B cell (primary cell): ENCODE measurements around the gene CD36. TPM values are rescaled to one million over a fixed set of nuclear protein-coding genes. Genes with fewer than 3 reads are reported as not detected.

Experiments
- ATAC-seq: fragments of 200-7000 bp; cut with Tn5 transposase; one replicate; pipeline ENCODE4 v1.10.0; 2021; ENCODE audit warnings: low read depth, mild to moderate bottlenecking, moderate number of reproducible peaks, moderate library complexity
- CTCF ChIA-PET: fragments of 350-600 bp; sonication (Branson Sonifier 250); formaldehyde crosslinking; loops from one replicate; lab custom pipeline; 2021; ENCODE audit warnings: antibody characterized with exemption, inconsistent platforms; lab: Charles Lee
- POLR2A ChIA-PET: fragments of 350-600 bp; sonication (Branson Sonifier 250); formaldehyde crosslinking; loops from one replicate; lab custom pipeline; 2021; ENCODE audit warnings: antibody characterized with exemption; lab: Charles Lee
- DNase-seq: peaks from one replicate; pipeline ENCODE4 v3.0.0; 2013
- H2AFZ ChIP-seq: 2 replicates; pipeline ENCODE4 v1.6.1; 2012; ENCODE audit warnings: mild to moderate bottlenecking, low read depth, low read length; ENCODE audit not compliant: insufficient read depth, poor library complexity, severe bottlenecking
- H3K27ac ChIP-seq, 2 donors: 1 replicate in 1 of 2; 2 replicates in 1 of 2; pipeline ENCODE4 v1.5.1; 2012 to 2013; ENCODE audit warnings: low read length in 2 of 2, mild to moderate bottlenecking in 2 of 2, moderate library complexity in 1 of 2
- H3K27me3 ChIP-seq, 4 experiments: fragments of 200-600 bp in 1 of 4; sonication (generic) in 1 of 4; replicated peaks in 1 of 4; 1 replicate in 2 of 4; 2 replicates in 2 of 4; pipeline versions ENCODE4 v1.6.1 to v1.7.0; 2013 to 2016; ENCODE audit warnings: low read length in 3 of 4, mild to moderate bottlenecking in 2 of 4, mixed read lengths in 1 of 4, moderate library complexity in 1 of 4; ENCODE audit not compliant: insufficient read depth in 4 of 4, control insufficient read depth in 3 of 4; ENCODE audit errors: control extremely low read depth in 1 of 4
- H3K36me3 ChIP-seq, 2 experiments: replicated peaks in 1 of 2; 1 replicate in 1 of 2; 2 replicates in 1 of 2; pipeline versions ENCODE4 v1.6.1 to v1.7.1; 2013; ENCODE audit warnings: low read length in 1 of 2; ENCODE audit not compliant: insufficient read depth in 2 of 2, control insufficient read depth in 1 of 2; ENCODE audit errors: control extremely low read depth in 1 of 2, extremely low read depth in 1 of 2
- H3K4me1 ChIP-seq, 2 donors: fragments of 200-600 bp in 1 of 2; sonication (generic) in 1 of 2; 1 replicate in 1 of 2; 2 replicates in 1 of 2; pipeline versions ENCODE4 v1.5.1 to v1.6.1; 2013 to 2017; ENCODE audit warnings: low read length in 2 of 2; ENCODE audit not compliant: control insufficient read depth in 2 of 2, insufficient read depth in 2 of 2
- H3K4me2 ChIP-seq: replicated peaks from 2 replicates; pipeline ENCODE3; 2012; ENCODE audit warnings: mild to moderate bottlenecking, low read depth, low read length; ENCODE audit not compliant: poor library complexity, severe bottlenecking
- H3K4me3 ChIP-seq, 5 experiments: fragments of 200-600 bp in 1 of 5; sonication (generic) in 1 of 5; 1 replicate in 3 of 5; 2 replicates in 2 of 5; pipeline versions ENCODE4 v1.5.1 to v1.7.0; 2011 to 2016; ENCODE audit warnings: low read length in 4 of 5, mild to moderate bottlenecking in 4 of 5, low read depth in 2 of 5, control low read depth in 1 of 5, moderate library complexity in 1 of 5; ENCODE audit not compliant: insufficient read depth in 1 of 5; ENCODE audit errors: control extremely low read depth in 1 of 5, extremely low read depth in 1 of 5
- H3K79me2 ChIP-seq: fragments of 200-600 bp; sonication (generic); one replicate; pipeline ENCODE4 v1.6.0; 2016; ENCODE audit warnings: low read length; ENCODE audit not compliant: control insufficient read depth, insufficient read depth
- H3K9ac ChIP-seq: fragments of 200-600 bp; sonication (generic); 2 replicates; pipeline ENCODE4 v1.6.1; 2017; ENCODE audit warnings: mild to moderate bottlenecking, low read length, moderate library complexity
- H3K9me3 ChIP-seq, 3 donors: one replicate each; pipeline versions ENCODE4 v1.6.1 to v1.7.1; 2013; ENCODE audit warnings: low read length in 2 of 3; ENCODE audit not compliant: control insufficient read depth in 2 of 3, insufficient read depth in 1 of 3; ENCODE audit errors: control extremely low read depth in 1 of 3
- H4K20me1 ChIP-seq: 2 replicates; pipeline ENCODE4 v1.6.0; 2012; ENCODE audit warnings: mild to moderate bottlenecking, low read length; ENCODE audit not compliant: insufficient read depth, control insufficient read depth, poor library complexity, severe bottlenecking
- H3K27ac Mint-ChIP-seq: one replicate; pipeline ENCODE4 v1.8.0; 2021; ENCODE audit warnings: mixed read lengths
- H3K27me3 Mint-ChIP-seq: one replicate; pipeline ENCODE4 v1.8.0; 2021; ENCODE audit warnings: mixed read lengths
- H3K4me1 Mint-ChIP-seq: one replicate; pipeline ENCODE4 v1.8.0; 2021; ENCODE audit warnings: mixed read lengths
- H3K4me3 Mint-ChIP-seq: one replicate; pipeline ENCODE4 v1.8.0; 2021; ENCODE audit warnings: mixed read lengths
- H3K9me3 Mint-ChIP-seq: one replicate; pipeline ENCODE4 v1.8.0; 2022; ENCODE audit warnings: mixed read lengths; ENCODE audit not compliant: insufficient read depth
- EZH2 ChIP-seq: IDR thresholded peaks from 2 replicates; pipeline ENCODE4 v1.6.1; 2012; ENCODE audit warnings: borderline replicate concordance, low read depth, mild to moderate bottlenecking, moderate library complexity, low read length; ENCODE audit not compliant: insufficient read depth, poor library complexity, severe bottlenecking
- WGBS: methylation state at CpG from one replicate; pipeline ENCODE4 v1.1.5; 2013; ENCODE audit warnings: missing lambda C conversion rate; ENCODE audit not compliant: insufficient coverage; 5-methylcytosine and 5-hydroxymethylcytosine counted together
- intact Hi-C: fragments of 100-400 bp; cut with micrococcal nuclease; formaldehyde crosslinking; loops from one replicate; pipeline ENCODE4 v1.10.0; 2022
- polyA plus RNA-seq: library from polyadenylated mRNA; depleted of rRNA; stranded (reverse); fragments of >200 nt; gene quantifications from 2 replicates; pipeline ENCODE4 v1.2.3, GENCODE V29; 2012
- total RNA-seq, 2 donors: library from RNA; stranded (reverse); fragments of 120-200 nt in 1 of 2; gene quantifications; 1 replicate in 1 of 2; 2 replicates in 1 of 2; pipeline versions ENCODE4 v1.2.3 to v1.2.4, GENCODE V29; 2013 to 2022
- TF ChIP-seq, protein P1 (sequence below): fragments of 200-600 bp; IDR thresholded peaks from one replicate; pipeline ENCODE4 v1.8.0; 2022; ENCODE audit warnings: antibody characterized with exemption, mild to moderate bottlenecking

CD36 gene
- total and polyA plus RNA-seq, 2 donors (not counting 1 experiment from before 2014, with no cell fraction given) = 0.37 to 2.3 TPM

DNA sequence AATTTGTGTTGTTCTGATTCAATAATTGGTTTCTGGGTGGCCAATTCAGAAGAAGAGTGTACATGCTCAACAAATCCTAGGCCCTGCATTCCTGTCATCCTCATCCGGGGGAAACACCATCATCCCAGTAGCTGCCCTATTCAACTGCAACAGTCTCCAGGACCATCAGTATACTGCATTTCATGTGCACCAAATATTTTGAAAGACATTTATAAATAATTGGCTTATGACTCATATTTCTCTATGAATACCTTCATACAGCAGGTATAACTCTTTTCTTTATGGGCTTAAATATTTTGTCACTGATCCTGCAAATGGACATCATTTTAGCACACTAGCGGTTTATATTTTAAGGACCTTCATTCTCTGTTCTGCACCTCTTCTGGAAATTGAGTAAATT, 38.0 kb downstream of the CD36 start:
- POLR2A ChIA-PET = no interaction called here
- intact Hi-C loops = no loop called here
- ATAC-seq = no peak

DNA sequence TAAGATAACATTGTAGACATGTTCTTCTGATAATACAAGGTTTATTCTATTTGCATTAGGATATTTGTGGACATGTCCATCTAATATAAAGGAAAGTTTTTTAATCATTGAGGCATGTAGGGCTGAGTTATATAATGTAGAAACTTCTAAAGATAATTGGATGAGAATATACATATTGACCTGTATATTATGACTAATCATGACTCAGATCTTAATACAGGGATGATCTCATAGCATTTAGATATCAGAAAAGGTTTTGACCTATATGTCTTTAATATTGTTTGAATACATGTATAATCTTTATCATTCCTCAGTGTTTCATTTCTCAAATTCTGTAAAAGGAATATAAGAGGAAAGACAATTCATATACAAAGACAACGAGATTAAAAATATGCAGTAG, 39.2 kb downstream of the CD36 start:
- H3K9ac ChIP-seq = no peak overlapping the region
- no peak overlapping the region for H3K27ac Mint-ChIP-seq
- ChIA-PET POLR2A (no interaction called here), CTCF (no interaction called here)
- H2AFZ ChIP-seq = no peak overlapping the region
- no peaks in the 10 kb centered on the region for H3K9me3 Mint-ChIP-seq
- H3K9me3 ChIP-seq = no peaks in the 10 kb centered on the region
- no peaks in the 10 kb centered on the region for H3K27me3 ChIP-seq
- no peak overlapping the region for H3K4me3 Mint-ChIP-seq
- H4K20me1 ChIP-seq = no peaks in the 10 kb centered on the region
- no peak overlapping the region for H3K4me3 ChIP-seq
- DNase-seq (no peak), ATAC-seq (no peak)
- intact Hi-C loops = no loop called here
- no peak overlapping the region for H3K27ac ChIP-seq
- H3K36me3 ChIP-seq = no peaks in the 10 kb centered on the region
- TF ChIP-seq, protein P1, sequence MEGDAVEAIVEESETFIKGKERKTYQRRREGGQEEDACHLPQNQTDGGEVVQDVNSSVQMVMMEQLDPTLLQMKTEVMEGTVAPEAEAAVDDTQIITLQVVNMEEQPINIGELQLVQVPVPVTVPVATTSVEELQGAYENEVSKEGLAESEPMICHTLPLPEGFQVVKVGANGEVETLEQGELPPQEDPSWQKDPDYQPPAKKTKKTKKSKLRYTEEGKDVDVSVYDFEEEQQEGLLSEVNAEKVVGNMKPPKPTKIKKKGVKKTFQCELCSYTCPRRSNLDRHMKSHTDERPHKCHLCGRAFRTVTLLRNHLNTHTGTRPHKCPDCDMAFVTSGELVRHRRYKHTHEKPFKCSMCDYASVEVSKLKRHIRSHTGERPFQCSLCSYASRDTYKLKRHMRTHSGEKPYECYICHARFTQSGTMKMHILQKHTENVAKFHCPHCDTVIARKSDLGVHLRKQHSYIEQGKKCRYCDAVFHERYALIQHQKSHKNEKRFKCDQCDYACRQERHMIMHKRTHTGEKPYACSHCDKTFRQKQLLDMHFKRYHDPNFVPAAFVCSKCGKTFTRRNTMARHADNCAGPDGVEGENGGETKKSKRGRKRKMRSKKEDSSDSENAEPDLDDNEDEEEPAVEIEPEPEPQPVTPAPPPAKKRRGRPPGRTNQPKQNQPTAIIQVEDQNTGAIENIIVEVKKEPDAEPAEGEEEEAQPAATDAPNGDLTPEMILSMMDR = no peak
- TF ChIP-seq EZH2 = no peak
- no CpG with 5 or more reads among the region's 1 CpG for WGBS
- no peaks in the 10 kb centered on the region for H3K79me2 ChIP-seq
- no peaks in the 10 kb centered on the region for H3K4me1 ChIP-seq
- H3K4me1 Mint-ChIP-seq = no peaks in the 10 kb centered on the region
- H3K4me2 ChIP-seq = no peak overlapping the region
- no peaks in the 10 kb centered on the region for H3K27me3 Mint-ChIP-seq

More for the DNA sequence above, 38.0 kb downstream of the CD36 start:
- no CpG with 5 or more reads among the region's 2 CpGs for WGBS
- Histone ChIP-seq H3K27ac (no peak overlapping the region), H2AFZ (no peak overlapping the region), H3K36me3 (no peaks in the 10 kb centered on the region), H3K79me2 (no peaks in the 10 kb centered on the region), H4K20me1 (no peaks in the 10 kb centered on the region), H3K4me3 (no peak overlapping the region), H3K9ac (no peak overlapping the region), H3K4me1 (no peaks in the 10 kb centered on the region), H3K4me2 (no peak overlapping the region), H3K9me3 (no peaks in the 10 kb centered on the region), H3K27me3 (no peaks in the 10 kb centered on the region)
- CTCF ChIA-PET = no interaction called here
- no peaks in the 10 kb centered on the region for H3K27me3 Mint-ChIP-seq
- DNase-seq = no peak
- no peaks in the 10 kb centered on the region for H3K9me3 Mint-ChIP-seq
- no peak overlapping the region for H3K4me3 Mint-ChIP-seq
- no peak overlapping the region for H3K27ac Mint-ChIP-seq
- H3K4me1 Mint-ChIP-seq = no peaks in the 10 kb centered on the region
- TF ChIP-seq, protein P1 = no peak
- no peak for TF ChIP-seq EZH2
